Stimulated activated CD8-positive, alpha-beta memory T cell treated with anti-CD3 and anti-CD28 coated beads, Interleukin-2, amount 100 ng/mL, for 1 hour (primary cell): Measurements from ENCODE around the gene LRRC10.
A peak's percentile ranks its signal among the peaks of the same experiment; 100 is the strongest.
"Not testable (repeated sequence)": the region's sequence is repeated elsewhere in the genome, so short reads cannot be mapped to it uniquely, and the experiment has no call there.

Experiments
- DNase-seq, 2 donors: peaks; one replicate each; pipeline ENCODE4 v3.0.0-alpha.2; 2020; ENCODE audit warnings: low read depth in 2 of 2

Gene LRRC10

DNA sequence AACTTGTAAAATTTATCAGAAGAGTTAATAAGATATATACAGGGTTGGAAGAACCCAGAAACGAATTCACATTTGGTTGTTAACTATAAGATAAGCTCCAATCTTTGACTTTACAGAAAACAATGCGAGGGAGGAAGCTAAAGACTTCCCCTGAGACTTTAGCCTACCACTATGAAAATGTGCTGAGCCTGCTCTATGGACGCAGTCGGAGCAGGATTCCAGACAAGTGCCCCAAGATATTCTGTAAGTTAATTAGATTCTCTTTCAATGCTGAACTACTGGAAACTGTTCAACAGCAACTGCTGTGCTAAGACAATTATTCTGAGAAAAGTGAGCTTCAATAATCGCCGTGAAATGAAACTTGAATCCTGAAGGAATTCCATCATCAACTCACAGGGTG lies 8.3 kb upstream of the LRRC10 start:
- DNase-seq = no peak

DNA sequence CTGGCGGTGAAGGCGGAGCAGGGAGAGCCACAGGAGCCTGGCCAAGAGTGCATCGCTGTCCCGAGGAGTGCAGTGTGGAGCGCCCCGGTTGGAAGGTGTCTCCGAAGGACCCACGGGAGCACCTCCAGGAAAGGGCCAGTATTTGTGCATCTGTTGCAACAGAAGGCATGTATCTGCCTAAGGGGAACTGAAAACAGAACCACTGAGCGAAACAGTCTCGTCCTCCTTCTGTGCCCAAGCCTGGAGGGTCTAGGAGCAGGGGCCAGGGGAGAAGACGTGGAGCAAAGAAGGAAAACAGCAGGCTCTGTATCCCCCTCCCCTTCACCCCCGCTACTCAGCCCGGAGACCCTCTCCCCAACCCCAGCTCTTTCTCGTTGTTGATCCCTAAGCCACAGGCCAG lies 5.3 kb upstream of the LRRC10 start:
- DNase-seq = no peak

DNA sequence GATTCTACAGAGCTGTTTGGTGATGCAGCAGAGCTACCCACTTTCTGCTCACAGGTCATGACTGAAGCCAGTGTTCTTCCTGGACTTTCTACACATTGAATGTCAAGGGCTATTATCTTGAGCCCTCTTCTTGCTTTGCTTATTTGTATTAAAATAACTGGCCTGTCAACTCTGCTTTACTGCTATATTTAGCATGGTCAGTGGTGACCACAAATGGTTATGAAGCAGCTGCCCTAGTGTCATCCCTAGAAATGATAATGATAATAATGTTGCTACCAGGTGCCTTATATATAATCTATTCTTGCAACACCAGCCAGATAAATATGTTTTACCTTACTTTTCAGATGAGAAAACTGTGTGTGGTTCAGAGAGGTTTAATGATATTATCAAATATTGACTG lies 2.6 kb upstream of the LRRC10 start:
- DNase-seq = no peak

DNA sequence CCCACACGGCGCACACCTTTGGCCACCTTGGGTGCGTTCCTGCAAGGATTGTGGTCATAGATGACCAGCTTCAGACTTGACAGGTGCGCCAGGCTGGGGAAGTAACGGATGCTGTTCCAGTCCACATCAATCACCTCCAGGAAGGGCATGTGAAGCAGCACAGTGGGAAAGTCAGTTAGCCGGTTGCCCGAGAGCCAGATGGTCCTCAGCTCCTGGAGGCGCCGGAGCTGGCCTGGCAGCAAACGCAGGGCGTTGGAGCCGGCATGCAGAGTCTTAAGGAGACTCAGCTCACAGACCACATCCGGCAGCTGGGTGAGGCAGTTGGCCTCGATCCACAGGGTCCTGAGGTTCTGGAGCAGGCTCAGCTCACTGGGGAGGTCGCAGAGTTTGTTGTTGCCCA lies 581 bp downstream of the LRRC10 start:
- DNase-seq = no peak

DNA sequence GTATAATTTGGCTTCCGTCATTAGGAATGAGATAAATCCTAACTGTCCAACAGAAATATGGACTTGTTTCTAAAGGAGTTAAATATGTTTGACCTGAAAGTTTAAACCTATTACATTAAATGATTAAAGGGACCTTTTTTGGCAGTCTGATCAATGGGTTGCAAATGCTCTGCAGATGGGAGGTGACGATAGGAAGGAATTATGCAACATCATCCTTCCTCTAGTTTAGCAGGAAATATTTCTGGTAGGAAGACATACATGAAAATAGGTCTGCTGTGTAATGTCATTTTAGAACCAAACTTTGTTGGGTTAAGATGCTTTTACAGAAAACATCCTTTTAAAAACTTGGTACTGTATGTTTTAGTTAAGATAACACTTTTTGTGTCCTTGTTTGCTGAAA lies 2.6 kb downstream of the LRRC10 start:
- no peak for DNase-seq

DNA sequence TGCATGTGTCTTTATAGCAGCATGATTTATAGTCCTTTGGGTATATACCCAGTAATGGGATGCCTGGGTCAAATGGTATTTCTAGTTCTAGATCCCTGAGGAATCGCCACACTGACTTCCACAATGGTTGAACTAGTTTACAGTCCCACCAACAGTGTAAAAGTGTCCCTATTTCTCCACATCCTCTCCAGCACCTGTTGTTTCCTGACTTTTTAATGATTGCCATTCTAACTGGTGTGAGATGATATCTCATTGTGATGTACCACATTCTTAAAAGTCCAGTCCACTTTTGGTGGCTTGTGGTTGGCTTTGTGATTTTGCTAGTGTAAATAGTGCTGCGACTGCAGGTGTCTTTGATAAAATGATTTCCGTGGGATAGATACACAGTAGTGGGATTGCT lies 6.4 kb downstream of the LRRC10 start:
- DNase-seq = not testable (repeated sequence)

DNA sequence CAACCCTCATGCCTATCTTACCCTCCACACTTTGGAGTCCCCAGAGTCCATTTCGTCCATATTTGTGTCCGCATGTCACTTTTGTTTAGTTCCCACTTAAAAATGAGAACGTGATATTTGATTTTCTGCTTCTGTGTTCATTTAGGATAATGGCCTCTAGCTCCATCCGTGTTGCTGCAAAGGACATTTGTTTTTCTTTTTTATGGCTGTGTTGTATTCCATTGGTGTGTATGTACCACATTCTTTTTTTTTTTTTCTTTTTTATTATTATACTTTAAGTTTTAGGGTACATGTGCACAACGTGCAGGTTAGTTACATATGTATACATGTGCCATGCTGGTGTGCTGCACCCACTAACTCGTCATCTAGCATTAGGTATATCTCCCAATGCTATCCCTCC lies 7.2 kb downstream of the LRRC10 start:
- DNase-seq = not testable (repeated sequence)

DNA sequence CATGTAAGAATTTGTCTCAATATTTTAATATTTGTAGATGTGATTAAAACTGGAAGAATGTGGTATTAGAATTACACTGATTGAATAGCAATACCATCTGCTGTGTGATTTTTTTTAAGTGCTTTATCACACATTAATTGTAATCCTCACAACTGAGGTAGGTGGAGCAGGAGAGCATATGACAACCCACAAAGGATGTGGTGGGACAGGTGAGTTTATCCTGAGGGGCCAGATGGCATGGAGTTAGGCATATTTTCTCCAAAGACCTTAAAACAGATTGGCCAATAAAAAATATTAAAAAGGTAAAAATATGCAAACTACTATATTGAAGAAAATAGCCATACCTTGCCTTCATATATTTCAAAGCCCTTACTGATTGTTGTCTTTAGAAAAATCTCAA lies 7.8 kb downstream of the LRRC10 start:
- no peak for DNase-seq

DNA sequence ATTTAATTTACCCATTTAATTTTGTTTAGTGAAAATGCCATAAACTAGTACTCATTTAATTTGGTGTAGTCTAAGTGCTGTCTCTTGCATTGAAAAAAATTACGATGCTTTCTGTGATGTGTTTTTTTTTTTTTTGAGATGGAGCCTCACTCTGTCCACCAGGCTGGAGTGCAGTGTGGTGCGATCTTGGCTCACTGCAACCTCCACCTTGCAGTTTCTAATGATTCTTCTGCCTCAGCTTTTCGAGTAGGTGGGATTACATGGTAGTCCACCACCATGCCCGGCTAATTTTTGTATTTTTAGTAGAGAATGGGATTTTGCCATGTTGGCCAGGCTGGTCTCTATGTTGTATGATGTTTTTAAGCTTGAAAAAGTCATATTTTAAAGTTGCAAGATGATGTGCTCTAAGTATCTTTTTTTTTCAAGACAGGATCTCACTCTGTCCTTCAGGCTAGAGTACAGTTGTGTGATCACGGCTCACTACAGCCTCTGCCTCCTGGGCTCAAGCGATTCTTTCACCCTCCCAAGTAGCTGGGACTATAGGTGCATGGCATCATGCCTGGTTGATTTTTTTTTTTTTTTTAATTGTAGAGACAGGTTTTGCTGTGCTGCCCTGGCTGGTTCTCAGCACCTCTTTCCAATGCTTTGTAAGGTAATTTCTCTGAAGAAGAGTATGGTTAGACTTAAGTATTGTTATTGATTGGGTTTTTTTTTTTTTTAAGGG lies 8.6 kb downstream of the LRRC10 start:
- DNase-seq = no peak

DNA sequence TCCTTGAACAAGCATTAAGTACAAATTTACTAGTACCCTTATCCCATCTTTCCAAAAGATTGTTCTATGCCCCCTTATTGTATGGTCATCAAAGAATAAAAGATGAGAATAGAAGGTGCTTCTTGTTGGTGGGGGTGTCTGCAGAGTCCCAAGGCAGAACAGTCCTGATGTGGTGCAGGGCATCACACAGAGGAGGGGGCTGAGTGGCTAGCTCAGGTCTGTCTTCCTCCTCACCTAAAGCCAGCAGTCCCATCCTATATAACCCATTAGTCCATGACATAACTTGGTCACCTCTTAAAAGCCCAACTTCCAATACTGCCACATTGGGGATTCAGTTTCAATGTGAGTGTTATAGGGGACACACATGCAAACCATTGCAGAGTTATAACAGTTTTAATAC lies 9.9 kb downstream of the LRRC10 start:
- DNase-seq = no peak

DNA sequence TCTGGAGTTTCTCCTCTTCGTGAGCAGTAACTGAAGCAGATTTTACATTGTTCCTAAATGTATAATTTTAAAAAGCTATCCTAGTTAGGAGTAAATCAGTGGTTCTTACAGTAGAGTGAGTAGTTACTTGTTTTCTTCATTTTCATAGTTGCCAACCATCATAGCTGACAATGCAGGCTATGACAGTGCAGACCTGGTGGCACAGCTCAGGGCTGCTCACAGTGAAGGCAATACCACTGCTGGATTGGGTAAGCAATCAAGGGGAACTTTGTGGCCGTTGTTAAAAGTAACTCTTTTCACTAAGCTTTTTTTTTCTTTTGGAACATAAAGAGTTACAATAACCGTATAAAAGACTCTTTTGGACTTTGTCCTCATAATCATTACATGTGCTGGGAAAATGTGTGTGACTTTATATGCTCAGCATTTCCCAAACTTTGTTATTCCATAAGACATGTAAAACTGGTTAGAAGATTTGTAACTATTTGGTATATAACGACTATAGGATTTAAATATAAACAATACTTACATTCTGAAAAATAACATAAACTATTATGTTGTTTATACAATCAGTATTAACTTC lies 12.4 kb downstream of the LRRC10 start:
- DNase-seq = no peak

DNA sequence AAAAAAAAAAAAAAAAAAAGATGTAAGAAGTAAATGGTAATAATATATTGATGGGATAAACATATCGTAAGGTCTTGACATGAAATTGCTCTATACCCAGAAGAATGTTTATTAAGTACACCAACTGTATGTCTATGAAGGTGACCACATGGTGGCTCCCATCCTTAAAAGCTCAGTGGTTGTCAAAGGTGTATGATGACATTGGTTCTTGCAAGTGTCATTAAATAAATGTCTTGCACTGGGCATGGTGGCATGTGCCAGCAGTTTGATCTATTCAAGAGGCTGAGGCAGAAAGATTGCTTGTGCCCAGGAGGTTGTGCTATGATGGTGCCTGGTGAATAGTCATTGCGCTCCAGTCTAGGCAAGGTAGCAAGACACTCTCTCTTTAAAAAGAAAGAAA lies 15.0 kb downstream of the LRRC10 start:
- no peak for DNase-seq

DNA sequence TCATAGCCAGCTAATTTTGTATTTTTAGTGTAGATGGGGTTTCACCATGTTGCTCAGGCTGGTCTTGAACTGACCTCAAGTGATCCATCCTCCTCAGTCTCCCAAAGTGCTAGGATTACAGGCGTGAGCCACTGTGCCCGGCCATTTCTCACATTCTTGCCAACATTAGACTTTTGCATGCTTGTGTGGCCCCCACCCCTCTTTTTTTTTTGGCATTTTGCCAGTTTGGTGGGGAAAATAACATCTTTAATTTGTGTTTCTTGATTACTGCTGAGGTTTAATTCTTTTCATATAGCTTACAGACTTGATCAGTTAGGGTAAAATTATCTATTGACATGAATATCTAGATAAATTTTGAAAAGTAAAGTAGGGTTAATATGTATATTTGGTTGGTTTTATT lies 21.6 kb downstream of the LRRC10 start:
- no peak for DNase-seq

DNA sequence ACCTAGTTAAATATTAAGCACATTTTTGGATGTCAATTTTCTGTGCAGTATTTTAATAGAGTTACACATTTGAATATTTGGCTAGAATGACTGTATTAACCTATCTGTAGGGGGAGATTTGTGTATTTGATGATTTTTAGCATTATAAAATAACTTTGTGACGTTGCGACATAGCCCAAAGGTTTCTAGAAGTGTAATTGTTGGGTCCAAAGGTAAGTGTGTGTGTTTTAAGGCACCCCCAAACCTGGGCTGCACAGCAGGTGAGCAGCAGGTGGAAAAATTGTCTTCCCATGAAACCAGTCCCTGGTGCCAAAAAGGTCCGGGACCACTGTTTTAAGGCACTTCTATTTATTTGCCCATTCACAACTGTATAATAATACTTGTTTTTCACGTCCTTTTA lies 22.2 kb downstream of the LRRC10 start:
- no peak for DNase-seq

DNA sequence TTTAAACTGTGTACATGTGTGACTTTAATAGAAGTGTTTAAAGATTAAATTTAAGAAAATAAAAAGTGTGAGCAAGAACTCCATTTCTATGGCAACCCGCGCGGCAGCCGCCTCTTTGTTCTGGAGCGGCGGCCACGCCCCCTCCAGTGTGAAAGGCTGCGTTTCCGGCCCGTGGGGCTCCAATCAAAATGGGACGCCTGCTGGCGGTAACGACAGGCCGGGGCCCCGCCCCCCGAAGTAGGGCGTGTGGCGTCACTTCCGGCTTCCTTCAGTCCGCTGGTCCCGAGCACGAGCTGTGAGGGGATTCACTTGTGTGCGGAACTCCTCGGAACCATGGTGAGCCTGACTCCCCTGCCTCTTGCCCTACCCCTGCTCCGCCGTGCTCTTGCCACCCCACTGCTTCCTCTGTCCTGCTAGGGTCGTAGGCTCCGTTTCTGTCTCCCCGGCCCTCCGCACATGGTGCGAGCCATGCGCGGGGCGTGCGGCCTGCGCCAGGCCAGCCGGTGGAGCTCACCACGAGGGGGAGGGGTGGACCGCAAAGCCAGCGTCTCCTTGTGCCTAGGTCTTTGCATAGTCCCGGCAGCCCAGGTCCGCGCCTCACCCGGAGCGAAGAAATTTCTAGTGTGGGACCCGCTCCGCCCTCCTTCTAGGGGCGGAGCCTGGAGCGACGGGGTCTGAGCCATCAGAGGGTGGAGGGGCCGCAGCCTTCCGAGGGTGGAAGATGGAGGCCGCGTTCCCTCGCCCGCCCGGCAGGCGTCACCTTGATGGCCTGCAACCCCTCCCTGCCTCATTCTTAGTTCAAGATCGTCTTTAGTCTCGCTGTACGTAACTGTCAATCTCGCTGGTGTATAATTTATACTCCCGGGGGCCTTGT lies 25.3 kb downstream of the LRRC10 start, which contains the start of gene CCT2:
CCT2 (plus strand) TSS at position 271 of the 874 bp plus-strand sequence; CDS start at position 334, 63 bp downstream.
- DNase-seq = peak; percentile 95

DNA sequence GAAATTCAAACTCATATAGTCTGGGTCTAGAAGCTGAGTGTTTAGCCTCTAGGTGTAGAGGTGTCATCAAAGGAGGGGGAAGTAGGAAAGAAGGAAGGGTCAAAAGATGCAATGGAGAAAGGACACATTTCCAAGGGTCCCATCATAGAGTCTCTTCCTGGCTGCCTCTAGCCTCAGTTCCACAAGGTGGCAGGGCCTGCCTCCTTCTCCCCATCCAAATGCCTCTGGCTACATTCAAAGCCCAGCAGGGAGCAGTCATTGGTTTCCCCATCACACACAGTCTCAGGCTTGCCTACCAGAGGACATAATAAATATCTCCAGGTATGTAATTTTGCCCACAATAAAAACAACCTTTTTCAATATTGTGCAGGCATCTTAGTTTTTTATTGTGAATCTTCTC lies 27.5 kb downstream of the LRRC10 start:
- DNase-seq = no peak

DNA sequence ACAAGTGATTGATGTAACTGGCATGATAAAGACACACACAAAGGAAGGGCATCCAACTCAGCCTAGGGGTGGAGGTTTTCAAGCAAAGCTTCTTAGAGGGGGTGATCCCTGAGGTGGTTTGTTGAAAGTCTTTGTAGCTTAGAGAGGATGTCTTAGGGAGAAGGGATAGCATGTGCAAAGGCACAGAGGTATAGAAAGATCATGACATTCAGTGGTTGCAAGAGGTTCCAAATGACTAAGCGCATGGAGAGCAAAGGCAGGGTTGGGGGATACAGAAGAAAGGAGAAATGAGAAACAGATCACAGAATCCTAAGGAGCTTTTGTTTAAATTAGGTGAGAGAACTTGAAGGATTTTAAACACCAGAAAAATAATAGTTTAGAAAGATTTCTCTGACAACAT lies 30.6 kb downstream of the LRRC10 start:
- DNase-seq = no peak

DNA sequence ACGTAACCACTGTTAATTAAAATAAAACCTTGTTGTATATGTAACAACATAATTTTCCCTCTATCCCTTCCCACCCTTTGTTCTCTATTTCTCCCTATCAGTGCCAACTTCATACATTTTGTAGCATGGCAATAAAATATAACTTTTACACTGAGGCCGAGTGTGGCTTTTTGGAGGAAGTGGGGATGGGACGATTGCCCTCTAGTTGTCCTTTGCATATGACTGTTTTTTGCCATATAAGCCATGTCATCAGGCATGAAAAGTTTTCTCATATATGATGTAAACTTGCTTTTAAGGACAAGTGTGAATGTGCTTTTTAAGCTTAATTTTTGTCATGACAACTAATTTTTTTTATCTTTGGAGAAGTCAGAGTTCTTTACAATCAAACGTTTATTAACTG lies 31.7 kb downstream of the LRRC10 start:
- DNase-seq = no peak

DNA sequence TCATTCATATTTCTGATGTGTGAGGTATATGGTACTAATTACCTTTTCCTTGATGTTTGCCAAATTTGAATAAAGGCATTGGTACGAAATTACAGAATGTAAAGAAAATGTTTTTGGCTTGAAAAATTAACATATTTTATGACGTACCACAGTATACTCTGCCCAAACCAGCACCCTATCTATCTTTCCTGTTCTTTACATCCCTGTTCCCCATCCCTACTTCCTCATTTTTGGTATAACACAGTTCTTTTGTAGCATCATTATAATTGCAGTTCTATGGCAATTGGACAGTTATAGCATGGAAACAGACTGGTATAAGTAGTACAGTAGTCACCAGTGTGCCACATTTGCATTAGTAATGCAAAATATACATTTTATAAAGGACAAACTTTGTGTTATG lies 32.4 kb downstream of the LRRC10 start:
- DNase-seq = no peak

DNA sequence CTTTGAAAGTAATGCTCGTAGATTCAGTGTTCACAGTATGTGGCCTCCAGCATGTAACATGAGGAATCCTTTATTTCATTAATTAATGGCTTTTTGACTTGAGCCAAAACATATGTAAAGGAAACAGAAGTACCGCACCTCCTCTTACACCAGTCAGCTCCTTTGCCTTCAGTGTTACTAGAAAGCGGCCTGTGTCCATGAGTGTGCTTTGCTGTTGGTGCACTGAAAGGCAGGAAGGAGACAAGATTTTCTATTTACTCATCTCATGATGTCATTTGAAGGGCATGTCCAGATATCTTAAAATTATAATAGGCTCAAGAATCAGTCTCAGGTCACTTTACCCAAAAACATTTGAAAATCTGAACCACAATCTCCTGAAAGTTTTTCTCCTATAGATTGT lies 35.4 kb downstream of the LRRC10 start:
- DNase-seq = no peak

DNA sequence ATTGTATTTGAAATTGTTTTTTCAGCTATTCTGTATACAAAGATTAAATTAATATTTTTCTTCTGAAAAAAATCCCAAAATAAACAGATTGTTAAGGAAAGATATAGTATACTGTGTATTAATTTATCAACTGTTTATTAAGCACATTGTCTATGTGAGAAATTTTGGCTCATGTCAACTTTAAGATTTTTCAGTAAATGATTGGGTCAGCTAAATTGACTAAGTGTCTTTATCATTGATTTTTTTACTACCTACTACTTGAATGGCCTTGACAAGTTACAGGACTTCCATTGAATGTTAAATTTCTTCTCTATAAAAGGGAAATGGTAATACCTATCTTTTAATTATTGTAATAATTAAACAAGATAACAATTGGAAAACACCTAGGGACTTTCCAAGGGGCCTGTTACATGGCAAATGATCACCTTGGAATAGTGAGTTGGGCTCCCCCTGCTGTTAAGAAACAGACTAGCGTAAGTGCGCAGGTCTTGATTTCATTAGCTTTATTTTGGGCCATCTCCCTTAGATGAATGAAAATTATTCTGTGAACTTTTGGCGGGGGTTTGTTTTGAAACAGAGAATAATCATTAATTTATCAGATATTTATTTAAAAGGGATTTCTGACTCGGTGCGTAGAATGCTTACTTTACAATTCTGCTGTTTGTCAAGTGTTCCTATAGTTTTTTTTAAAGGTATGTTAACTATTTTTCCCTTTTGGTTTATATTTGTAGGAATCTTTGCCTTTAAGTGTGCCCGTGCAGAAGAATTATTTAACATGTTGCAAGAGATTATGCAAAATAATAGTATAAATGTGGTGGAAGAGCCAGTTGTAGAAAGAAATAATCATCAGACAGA lies 39.9 kb downstream of the LRRC10 start:
- DNase-seq = peak; percentile 7 to 16

DNA sequence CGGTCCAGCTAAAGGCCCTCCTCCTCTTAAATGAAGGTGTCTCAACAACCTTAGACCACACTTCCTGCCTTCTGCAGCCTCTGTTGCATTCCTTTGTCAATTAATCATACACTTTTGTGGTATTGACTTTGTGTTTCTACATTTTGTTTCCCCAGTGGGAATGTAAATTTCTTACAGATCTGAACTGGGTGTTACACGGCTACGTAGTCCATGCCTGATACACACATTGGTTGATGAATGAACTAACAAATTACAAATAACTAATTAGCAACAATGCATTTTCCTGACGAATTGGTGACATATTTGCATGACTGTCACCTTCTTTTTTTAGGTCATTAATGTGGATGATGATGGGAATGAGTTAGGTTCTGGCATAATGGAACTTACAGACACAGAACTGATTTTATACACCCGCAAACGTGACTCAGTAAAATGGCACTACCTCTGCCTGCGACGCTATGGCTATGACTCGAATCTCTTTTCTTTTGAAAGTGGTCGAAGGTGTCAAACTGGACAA lies 40.6 kb downstream of the LRRC10 start:
- no peak for DNase-seq
